ENCODE measurements around the gene SART3. TPM values are rescaled to one million over a fixed set of nuclear protein-coding genes. Genes with fewer than 3 reads are reported as not detected.

SART3 gene
- total and polyA plus RNA-seq, 2 of the 8 experiments (the other 6 are each of a cell fraction or from before 2014, with no cell fraction given) = 16.0 to 103 TPM

DNA sequence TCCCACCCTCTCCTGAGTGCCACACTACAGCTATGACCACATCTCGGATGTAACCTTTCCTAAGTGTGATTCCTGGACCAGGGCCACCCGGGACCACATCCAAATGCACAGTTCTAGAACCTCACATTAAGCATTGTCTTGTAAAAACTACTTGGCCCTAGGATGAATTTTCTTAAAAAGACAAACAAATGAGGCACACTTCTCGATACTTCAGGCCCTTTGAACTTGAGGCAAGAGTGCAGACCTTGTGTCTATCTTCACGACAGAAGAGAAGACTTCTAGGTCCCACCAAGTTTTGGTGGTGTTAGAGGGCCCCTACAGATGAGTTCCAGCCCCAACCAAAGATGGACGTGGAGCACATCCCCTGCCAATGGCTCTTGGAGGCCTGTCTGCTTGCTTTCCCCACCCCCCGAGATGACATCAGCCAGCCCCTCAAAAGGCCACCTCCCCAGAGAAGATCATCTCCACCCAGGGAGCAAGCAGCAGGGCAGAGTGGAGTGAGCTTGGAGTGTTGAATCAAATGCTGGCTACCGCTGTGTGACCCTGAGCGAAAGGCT, 10.7 kb upstream of the SART3 start:
- Histone ChIP-seq H2BK15ac (ENCODE audit: low read length) (no peak overlapping the region), H3K56ac (replicated peaks; ENCODE audit: insufficient read length, low read depth, low read length) (no peak overlapping the region), H4K20me1 (replicated peaks in 1 of 2; ENCODE audit: control insufficient read depth in 1 of 2, insufficient read depth in 2 of 2, low read length in 2 of 2) (peaks cover 0 to 2% of the 10 kb centered on the region in 2 experiments), H4K5ac (ENCODE audit: insufficient read length, low read depth, low read length) (no peak overlapping the region), H3K9me3 (ENCODE audit: insufficient read depth in 2 of 2, low read depth in 1 of 2, low read length in 1 of 2) (no peaks in the 10 kb centered on the region), H3K23ac (ENCODE audit: insufficient read length) (no peak overlapping the region), H3K27me3 (replicated peaks in 1 of 4; ENCODE audit: control insufficient read depth in 3 of 4, extremely low read depth in 1 of 4, insufficient read depth in 3 of 4, low read length in 3 of 4) (no peaks in the 10 kb centered on the region), H2BK12ac (ENCODE audit: low read depth, low read length) (0 out of 2 replicates have a peak overlapping the region, but pooled peaks have one; percentile 27), H2AFZ (ENCODE audit: low read length) (no peak overlapping the region), H3K18ac (ENCODE audit: extremely low read depth, low read length) (no peak overlapping the region), H3K36me3 (ENCODE audit: control insufficient read depth in 2 of 4, insufficient read depth in 4 of 4, low read length in 3 of 4) (peaks cover 7 to 28% (median 23%) of the 10 kb centered on the region in 4 experiments; a peak in 7 of 8 replicates), H3K79me1 (ENCODE audit: low read depth, low read length) (no peaks in the 10 kb centered on the region), H2AK5ac (ENCODE audit: low read depth, low read length) (peak overlapping the region; percentile 24; the same call in 1 of the 2 replicates), H3K23me2 (ENCODE audit: low read depth, low read length) (no peaks in the 10 kb centered on the region), H3K4ac (replicated peaks; ENCODE audit: insufficient read length, low read depth, low read length) (no peak overlapping the region), H3K27ac (ENCODE audit: low read depth, low read length) (no peak overlapping the region), H4K8ac (ENCODE audit: extremely low read depth, insufficient read depth, low read length) (no peak overlapping the region), H3K4me2 (ENCODE audit: insufficient read depth in 1 of 2, low read depth in 2 of 2, low read length in 2 of 2) (no peak overlapping the region), H4K91ac (replicated peaks; ENCODE audit: insufficient read length, low read length) (no peak overlapping the region), H2BK20ac (ENCODE audit: low read length) (no peak overlapping the region), H3K4me3 (ENCODE audit: extremely low read depth in 1 of 4, insufficient read depth in 2 of 4, low read depth in 3 of 4, low read length in 4 of 4) (no peak overlapping the region), H2BK120ac (replicated peaks; ENCODE audit: low read depth, low read length) (no peak overlapping the region), H2BK5ac (ENCODE audit: low read depth, low read length) (no peak overlapping the region), H3K79me2 (ENCODE audit: control insufficient read depth in 1 of 2, insufficient read depth in 2 of 2, low read length in 2 of 2) (no peaks in the 10 kb centered on the region), H3K14ac (ENCODE audit: insufficient read length) (no peak overlapping the region), H3K9ac (replicated peaks in 1 of 4; ENCODE audit: extremely low read depth in 1 of 4, low read depth in 3 of 4, low read length in 3 of 4) (no peak overlapping the region), H3K4me1 (replicated peaks in 1 of 4; ENCODE audit: control insufficient read depth in 3 of 4, insufficient read depth in 4 of 4, low read length in 3 of 4) (no peaks in the 10 kb centered on the region)
- CTCF ChIA-PET (ENCODE audit: partially characterized antibody) = interaction anchor here (0.6 to 24.3 kb wide), 11 partner anchors 9 to 387 kb away, joined by 3 to 523 read pairs (median 5); no protein-coding TSS in a partner anchor
- POLR2A ChIA-PET (ENCODE audit: partially characterized antibody) = no interaction called here
- FAIRE-seq (no peak), DNase-seq (ENCODE audit: low read depth in 1 of 2, low spot score in 2 of 2) (peak in 1 of 2 experiments; percentile 33)
- WGBS, 2 experiments (ENCODE audit: extremely low coverage in 1 of 2, insufficient coverage in 1 of 2, insufficient read length in 1 of 2, insufficient replicate concordance in 2 of 2, low coverage in 1 of 2, low lambda C conversion rate in 2 of 2, missing lambda C conversion rate in 1 of 2) = 91% methylated on average over 8 of the region's 8 CpGs; no CpG with 5 or more reads in 1 of the 2 experiments
- TF ChIP-seq YY1 (IDR thresholded peaks at IDR 0.05; ENCODE audit: low read depth, low read length) (no peak), POU5F1 (IDR thresholded peaks at IDR 0.05; ENCODE audit: low read depth, low read length) (no peak), ASH2L (IDR thresholded peaks at IDR 0.05; ENCODE audit: low read length) (no peak), JUN (IDR thresholded peaks at IDR 0.05; ENCODE audit: low read depth, low read length) (no peak), RAD21 (IDR thresholded peaks at IDR 0.05 in 1 of 2, conservative IDR thresholded peaks at IDR 0.05 in 1 of 2; ENCODE audit: low read depth in 2 of 2, low read length in 2 of 2) (no peak), FOSL1 (IDR thresholded peaks at IDR 0.05; ENCODE audit: insufficient read depth, low read depth, low read length) (no peak), POLR2A (IDR thresholded peaks at IDR 0.05; ENCODE audit: control extremely low read depth in 1 of 2, low read depth in 2 of 2, low read length in 2 of 2) (no peak), SP1 (IDR thresholded peaks at IDR 0.05; ENCODE audit: low read depth, low read length) (no peak), CBX5 (IDR thresholded peaks at IDR 0.05; ENCODE audit: low read depth, low read length) (no peak), POLR2AphosphoS5 (IDR thresholded peaks at IDR 0.05; ENCODE audit: low read depth, low read length) (no peak), SP2 (IDR thresholded peaks at IDR 0.05; ENCODE audit: low read length) (no peak), SIRT6 (IDR thresholded peaks at IDR 0.05; ENCODE audit: low read length) (no peak)
- TF ChIP-seq, protein P1, sequence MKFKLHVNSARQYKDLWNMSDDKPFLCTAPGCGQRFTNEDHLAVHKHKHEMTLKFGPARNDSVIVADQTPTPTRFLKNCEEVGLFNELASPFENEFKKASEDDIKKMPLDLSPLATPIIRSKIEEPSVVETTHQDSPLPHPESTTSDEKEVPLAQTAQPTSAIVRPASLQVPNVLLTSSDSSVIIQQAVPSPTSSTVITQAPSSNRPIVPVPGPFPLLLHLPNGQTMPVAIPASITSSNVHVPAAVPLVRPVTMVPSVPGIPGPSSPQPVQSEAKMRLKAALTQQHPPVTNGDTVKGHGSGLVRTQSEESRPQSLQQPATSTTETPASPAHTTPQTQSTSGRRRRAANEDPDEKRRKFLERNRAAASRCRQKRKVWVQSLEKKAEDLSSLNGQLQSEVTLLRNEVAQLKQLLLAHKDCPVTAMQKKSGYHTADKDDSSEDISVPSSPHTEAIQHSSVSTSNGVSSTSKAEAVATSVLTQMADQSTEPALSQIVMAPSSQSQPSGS (IDR thresholded peaks at IDR 0.05; ENCODE audit: low read length) = no peak

Measured in H1 (cell line).